ENCODE results near the gene ATG5. TPM values are rescaled to one million over a fixed set of nuclear protein-coding genes. Genes with fewer than 3 reads are reported as not detected.

Gene ATG5
- total RNA-seq, 1 experiment from 2014 or later, result 49.6 TPM

DNA sequence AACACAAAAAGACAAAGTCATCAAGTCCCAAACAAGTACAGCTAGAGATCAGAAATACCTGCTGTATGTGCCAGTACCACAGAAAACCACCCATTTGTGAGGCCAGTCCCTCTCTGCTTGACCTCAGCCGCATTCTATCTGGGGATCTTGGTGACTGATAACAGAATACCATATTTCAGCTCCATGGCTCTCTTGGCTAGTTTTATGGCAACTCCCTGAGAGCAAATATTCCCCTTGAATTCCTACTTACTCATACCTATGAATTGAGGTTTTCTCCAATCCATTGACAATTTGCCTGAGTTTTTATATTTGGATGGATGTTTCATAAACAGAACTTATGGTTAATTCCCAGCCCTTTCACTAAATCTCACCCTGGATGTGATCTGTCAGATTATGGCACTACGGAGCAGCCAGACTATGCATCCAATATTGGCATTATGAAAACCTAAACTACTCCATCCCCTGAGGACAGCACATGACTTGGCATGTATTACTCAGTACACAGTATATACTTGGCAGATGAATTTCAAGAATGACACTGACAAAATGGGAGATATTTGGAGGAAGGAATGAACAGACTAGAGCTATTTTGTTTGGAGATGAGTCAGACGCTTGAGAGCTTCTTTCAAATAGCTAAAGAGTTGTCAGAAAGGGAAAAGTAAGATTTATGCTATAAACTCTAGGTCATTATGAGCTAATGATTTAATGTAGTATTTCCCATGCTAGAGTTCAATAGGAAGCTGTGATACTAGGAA is 143.7 kb downstream of the ATG5 start:
- peak; percentile 23 for DNase-seq (ENCODE audit: low read depth)

DNA sequence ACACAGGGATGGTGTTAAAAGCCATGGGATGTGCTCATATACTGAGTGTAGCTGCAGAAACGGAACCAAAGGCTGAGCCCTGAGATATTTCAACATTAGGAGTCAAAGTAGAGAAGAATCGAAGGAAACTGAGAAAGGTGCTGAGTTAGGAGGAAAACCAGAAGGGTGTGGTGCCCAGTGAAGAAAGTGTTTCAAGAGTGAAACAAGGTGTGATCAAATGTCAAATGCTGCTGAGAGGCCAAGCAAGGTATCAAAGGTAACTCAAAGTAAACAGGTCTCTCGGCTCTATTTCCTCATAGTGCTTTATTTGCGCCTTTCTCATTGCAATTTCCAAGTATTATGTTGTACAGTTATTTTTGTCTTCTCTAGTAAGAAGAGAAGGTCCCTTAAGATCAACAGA is 145.4 kb downstream of the ATG5 start:
- no peak for DNase-seq (ENCODE audit: low read depth)

DNA sequence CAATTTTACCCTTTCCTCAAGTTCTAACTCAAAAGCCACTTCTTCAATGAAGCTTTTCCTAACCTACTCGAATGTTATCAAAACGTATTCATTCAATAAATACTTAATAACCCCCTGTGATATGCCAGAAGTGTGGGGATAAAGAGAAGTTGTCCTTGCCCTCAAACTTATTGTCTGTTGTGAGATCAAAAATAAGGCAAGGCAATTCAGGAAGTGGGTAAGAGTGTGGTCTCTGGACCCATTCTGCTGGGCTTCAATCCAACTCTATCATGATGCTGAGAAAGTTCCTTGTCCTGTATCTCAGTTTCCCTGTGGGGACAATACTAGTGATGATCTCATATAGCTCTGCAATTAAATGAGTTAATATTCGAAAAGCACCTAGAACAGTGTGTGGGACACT is 146.7 kb downstream of the ATG5 start:
- no peak for DNase-seq (ENCODE audit: low read depth)

DNA sequence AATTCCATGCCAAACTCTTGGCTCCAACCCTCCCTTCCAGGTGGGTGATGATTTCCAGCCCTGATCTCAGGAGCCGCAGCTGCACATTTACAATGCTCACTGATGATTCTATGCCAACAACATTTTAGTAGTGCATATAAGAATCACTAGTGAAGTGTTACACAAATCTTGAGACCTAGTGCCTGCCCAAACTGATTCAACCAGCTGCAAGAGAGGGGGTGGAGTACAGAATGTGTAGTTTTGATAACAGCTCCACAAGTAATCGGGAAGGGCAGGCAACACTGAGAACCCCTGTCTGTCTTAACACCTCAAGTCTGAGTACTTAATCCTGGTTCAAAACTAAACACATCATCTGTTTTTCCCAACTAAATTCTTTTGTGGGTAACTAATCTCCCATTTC is 147.8 kb downstream of the ATG5 start:
- DNase-seq (ENCODE audit: low read depth), result no peak

DNA sequence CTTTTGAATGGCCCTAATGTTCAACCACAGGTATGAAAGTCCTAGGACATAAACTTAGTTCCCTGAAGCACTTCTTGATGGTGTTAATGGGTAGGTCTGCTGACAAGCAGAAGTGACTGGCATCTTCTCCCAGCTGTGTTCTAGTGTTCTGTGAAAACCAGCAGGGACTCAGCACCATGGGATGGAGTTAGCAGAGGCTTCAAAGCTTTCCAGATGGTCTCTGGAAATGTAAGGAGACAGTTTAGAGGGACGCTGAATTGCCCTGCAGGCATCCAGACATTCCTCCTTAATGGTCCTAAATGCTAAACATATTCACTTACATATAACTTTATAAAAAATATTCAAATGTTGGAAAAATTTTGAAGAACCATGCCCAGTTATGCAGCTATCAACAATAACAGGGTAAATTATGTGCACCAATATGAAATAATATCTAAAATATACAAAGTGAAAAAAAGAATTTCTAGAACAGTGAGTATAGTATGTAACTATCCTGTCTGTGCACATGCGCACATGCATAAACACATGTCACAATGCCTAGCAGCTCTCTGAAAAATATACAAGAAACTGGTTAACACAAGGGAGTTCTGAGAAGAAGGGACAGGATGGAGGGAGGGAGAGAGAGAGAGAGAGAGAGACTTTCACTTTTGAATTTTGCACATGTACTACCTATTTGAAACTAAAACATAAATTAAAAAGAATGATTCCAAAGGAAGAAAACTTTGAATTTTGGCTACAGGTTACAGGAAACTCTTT is 152.3 kb downstream of the ATG5 start:
- no peak for DNase-seq (ENCODE audit: low read depth)

DNA sequence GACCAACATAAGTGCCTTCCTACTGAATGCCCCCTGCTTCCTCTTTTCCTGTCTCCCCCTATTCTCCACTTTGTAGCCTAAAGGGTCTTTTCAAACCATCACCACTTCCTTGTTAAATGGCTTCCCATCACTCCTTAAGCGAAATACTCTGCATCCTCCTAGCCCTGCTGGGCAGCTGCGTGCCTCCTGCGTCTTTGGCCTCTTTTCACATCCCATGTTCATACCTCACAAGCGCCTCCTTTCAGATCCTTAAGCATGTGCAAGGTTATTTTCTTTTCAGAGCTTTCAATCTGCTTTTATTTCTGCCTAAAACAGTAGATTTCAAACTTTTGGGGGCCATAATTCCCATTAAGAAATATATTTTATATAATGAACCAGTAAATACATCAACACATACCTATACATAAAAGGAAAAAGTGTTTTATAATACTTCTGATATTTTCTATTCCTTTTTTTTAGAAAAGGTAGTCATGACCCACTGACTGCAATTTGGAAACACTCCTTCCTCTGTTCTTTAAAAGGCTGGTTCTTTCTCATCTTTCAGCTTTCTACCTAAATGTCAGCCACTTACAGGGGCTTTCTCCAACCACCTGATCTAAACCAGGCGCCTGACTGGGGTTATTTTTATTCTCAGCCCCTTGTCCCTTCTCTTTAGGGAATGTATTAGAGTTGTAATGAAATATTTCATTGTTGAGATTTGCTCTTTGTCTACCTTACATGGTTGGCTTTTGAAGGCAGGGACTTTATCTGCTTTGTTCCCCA is 155.3 kb downstream of the ATG5 start:
- DNase-seq (ENCODE audit: low read depth), result no peak

DNA sequence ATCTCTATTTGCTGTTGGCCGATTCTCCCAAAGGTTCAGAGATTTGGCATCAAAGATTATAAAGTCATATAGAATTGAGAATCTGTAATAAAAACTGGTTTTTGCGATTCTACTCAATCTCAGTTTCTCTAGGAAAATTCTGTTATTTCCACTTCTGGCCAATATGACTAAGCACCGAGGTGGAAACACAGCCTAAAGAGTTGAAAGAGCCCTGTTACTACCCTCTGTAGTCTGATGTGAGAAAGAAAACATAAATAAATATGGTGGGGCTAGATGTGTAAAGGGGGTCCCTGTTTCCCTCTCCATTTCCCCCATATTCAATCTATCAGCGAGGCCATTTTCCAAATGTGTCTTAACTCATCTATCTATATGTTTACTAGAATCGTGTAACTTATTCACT is 156.0 kb downstream of the ATG5 start:
- no peak for DNase-seq (ENCODE audit: low read depth)

DNA sequence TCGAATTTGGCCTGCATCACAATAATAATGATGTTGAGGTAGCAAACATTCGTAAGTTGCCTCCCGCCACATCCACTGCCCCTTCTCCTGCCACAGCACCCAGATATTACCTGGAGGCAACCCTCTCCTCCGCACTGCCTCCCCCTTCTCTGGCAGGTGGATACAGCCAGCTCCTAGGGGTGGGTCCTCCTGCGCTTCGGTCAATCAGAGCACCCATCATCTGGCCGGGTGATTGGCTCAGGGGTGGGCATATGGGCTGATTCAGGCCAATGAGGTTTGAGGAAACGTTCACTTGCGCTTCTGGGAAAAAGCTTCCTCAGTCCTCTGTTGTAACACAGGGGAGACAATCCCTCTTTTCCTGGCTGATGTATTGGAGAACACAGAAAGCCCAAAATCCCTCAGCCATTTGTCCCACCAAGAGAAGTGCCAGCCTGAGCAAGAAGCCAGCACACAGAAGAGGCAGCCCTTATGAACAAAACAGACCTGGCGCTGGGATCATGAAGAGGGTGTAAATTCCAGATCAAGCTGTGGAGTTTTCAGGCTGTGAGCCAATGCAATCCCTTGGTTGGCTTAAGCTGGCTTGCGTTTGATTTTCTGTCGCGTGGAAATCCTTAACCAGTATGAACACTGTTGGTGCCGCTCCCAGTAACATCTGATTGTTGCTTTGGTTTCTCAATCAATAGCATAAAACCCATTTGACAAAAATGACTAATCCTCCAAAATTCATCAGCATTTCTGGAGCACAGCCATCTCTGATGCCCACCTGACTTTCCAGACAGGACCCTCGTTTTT is 157.3 kb downstream of the ATG5 start:
- DNase-seq (ENCODE audit: low read depth), result no peak

DNA sequence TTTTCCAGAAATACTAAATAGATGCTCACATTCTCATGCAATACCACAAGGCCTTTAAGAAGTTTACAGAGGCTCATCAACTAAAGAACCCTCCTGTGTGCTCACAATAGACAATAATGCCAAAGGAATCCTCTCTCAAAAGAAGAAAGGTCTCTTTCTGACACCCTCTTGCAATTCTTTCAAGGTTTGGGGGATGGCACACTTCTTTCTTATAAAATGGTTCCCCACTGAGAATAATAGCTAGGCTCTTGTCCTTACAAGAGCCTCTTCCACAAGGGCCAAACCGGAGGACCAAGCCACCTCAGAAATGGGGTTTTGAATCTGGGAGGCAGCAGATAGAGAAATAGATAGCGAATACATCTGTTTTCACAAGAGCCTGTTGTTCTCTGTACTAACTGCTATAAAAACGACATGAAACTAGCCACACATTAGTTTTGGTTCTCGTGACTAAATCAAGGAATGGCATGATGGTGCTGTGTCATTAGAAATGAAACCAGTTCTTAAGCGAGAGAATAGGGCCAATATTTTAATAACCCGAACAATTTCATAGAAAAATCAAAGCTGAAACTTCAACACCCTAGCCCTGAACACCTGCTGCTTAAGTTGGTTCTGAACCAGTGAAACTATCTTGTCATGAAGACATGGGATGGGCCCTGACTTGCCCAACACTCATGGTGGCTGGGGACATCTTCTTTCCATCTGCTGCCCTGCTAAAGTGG is 158.3 kb downstream of the ATG5 start:
- DNase-seq (ENCODE audit: low read depth), result no peak

DNA sequence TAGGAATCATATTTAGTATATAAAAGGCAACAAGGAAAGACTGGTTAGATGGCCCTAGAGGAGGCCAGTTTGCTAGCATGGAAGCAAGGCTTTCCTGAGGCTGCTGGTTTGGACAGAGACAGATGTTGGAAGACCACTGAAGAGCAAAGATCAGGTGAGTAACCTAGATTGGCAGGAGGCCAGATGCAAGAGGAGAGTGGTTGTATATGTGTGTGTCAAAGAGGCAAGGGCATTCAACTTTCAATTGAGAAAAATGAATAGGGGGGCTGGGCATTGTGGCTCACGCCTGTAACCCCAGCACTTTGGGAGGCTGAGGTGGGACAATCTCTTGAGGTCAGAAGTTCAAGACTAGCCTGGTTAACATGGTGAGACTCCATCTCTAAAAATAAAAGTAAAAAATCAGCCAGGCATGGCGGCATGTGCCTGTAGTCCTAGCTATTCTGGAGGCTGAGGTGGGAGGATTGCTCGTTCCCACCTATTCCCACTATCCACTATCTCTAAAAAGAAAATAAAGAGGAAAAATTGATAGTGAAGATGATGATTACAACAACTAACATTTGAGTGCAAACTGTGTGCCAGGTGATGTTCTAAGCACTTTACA is 159.6 kb downstream of the ATG5 start:
- DNase-seq (ENCODE audit: low read depth), result no peak

DNA sequence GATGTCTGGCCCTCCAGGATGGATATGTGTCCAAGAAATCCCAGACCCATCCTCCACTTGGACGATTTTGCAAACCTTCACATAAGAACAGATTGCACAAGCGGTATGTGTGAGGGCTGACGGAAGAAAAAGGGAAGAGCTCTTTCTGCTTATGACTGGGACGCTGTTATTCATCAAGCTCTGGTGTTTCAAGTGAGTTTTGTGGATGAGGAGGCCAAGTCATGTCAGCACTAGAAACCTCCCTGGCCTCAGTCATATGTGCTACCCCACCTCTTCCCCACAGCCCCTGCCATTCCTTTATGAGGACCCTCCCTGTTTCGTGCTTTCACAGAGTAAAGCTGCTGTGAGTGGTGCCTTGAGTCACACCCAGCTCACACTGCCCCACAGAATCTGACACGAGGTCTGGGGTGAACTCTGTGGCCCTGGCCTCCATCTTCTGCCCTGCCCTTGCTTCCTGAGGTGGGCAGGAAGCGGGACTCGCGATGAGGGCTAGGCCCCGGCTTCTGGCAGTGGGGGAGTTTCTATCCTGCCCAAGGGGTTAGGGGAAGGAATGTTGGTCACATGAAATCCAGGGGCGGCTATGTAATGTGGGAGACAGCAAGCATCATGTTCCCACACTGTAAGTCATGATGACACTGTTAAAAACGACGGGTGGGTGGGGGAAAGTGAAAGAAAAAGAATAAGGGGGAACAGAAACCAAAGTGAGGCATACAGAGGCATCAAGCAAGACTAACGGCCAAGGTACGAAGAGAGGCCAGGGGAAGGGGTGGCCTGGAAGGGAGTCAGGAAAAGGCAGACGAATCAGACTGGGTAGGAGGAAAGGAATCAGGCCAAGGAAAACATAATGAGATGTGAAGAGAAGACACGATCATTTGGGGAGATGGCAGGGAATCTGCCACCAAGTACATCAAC is 161.3 kb downstream of the ATG5 start:
- DNase-seq (ENCODE audit: low read depth), result peak; percentile 27

DNA sequence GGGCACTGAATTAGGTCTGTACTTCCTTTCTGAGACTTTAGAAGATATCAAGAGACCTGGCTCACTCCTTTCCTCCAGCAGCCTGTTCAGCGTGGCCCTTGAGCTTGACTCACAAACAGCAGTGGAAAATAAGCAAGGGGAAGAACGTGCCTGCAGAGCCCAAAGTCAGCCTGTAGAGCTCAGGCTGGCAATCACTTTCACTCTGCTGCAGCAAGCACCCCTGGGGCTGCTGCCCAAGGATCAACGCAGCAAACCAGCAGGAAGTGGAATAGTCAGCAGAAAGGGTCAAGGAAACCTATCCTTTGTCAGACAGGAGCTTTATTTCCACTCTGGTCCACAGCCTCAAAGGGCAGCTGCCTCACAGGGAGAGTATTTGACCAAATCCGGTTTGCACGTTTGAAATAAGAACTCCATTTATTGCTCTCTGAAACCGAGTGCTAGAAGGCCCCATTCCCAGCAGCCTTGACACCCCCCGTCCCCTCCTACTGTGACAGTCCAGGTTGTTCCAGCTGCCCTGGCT is 162.1 kb downstream of the ATG5 start:
- DNase-seq (ENCODE audit: low read depth), result peak; percentile 43

DNA sequence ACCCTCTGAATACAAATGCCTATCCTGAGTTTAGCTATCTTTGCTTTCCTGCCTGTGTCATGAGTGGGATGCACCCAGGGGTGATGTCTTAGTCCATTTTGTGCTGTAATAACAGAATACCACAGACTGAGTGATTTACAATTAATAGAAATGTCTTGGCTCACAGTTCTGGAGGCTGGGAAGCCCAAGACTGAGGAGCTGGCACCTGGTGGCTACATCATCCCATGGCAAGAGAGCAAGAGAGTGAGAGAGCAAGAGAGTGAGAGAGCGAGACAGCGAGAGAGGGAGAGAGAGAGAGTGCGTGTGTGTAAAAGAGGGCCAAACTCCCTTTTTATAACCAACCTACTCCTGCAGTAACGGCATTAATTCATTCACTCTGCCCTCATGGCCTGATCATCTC is 162.6 kb downstream of the ATG5 start:
- DNase-seq (ENCODE audit: low read depth), result no peak

DNA sequence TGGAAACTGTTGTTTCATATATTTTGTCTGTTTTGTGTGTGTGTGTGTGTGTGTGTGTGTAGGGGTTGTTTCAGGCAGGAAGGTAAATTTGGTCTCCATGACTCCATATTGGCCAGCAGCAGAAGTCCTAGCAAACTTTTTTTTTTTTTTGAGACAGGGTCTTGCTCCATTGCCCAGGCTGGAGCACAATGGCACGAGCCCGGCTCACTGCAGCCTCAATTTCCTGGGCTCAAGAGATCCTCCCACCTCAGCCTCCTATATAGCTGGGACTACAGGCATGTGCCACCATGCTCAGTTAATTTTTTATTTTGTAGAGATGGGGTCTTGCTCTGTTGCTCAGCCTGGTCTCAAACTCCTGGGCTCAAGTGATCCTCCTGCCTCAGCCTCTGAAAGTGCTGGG is 163.7 kb downstream of the ATG5 start:
- DNase-seq (ENCODE audit: low read depth), result no peak

DNA sequence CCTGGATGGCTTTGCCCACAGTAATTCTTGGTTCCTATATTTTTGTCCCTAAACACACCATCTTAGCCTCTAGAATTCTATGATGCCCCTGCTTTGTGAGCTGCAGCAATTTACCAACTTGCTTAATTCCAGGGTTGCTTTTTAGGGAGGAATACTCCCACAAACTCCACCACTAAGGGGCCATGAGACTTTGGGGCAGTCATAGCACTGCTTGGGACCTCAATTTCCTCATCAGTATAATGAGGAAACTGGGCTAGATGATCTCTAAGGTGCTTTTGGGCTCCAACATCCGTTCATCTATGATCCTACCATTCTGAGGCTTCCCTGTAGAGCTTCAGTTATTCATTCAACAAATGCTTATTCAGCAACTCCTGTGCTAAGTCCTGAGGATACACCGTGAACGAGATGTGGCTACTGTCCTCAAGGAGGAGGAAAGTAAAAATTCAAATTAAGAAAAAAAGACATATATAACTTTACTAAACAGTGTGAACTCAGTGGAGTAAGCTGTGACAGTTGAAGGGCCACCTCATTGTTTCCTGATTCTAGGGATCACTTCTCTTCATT is 164.2 kb downstream of the ATG5 start:
- no peak for DNase-seq (ENCODE audit: low read depth)

DNA sequence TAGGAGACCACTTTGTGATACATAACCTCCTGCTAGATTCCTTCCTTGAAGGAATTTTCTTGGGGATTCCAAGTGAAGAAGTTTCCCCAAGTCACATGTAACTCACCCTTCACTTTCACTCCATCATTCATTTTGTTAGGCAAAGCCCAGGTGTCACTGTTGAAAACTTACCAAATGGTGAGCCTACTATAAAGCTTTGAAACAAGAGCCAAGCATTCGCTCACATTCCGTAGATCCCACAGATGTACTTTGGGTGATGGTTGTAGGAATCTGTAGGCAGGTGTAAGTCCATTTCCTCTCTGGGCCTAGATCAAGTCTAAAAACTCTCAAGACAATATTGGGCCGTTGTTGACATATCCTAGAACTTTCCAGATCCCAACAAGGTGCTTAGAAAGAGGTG is 165.4 kb downstream of the ATG5 start:
- DNase-seq (ENCODE audit: low read depth), result no peak

DNA sequence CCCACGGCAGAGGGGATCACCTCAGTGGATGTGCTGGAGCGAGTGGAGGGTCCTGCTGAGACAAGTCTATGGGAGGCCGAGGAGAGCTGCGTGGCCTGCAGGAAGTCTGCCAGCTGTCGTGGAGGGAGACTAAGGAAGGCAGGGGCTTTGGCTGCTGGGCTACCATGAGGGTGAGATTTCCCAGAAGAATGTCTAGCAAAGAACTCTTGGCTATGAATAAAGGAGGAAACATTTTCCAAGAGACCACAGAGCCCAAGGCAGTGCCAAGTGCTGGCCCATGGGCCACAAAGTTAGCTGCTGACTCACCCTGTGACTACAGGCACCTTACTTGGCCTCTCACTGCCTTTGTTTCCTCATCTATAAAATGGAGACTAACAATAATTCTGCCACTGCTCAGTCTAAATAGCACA is 166.0 kb downstream of the ATG5 start:
- peak; percentile 85 for DNase-seq (ENCODE audit: low read depth)

DNA sequence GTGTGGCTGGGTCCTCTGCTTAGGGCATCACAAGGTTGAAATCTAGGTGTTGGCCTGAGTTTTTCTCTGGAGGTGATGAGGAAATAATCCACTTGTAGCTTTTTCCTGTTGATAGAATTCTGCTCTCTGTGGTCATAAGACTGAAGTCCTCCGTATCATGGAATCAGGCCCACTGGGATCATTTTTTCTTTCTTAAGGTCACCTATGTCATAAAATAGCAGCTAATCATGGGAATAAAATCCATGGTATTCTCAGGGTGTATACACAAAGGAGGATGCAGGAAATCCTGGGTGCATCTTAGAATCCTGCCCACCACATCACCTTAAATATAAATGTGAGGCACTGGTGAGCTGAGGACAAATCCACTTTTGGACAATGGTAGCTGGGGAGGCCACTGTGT is 166.7 kb downstream of the ATG5 start:
- DNase-seq (ENCODE audit: low read depth), result no peak

DNA sequence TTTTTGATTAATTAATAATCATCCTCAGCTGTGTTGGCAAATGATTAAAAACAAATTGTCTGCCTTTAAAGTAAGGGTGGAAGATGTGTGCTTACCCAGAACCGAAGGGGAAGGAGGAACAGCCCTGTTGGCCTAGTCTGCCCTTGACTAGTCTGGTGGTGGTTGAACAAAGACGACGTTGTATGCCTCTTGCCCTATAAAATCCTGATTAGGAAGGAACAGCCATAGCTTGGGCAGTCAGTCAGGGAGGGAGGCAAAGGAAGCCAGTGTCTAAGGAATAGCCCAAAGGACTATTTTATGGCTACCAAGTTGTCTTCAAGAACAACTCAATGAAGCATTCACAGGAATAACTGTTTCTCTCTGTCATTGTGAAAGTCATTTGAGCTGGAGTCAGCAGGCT is 168.7 kb downstream of the ATG5 start:
- no peak for DNase-seq (ENCODE audit: low read depth)

Data from Daoy (cell line).